PFSK-1 (cell line): ENCODE results near the gene XAB2.

Source experiments
- FOXP2 ChIP-seq: optimal IDR thresholded peaks from 2 replicates; pipeline ENCODE3; 2011; ENCODE audit warnings: borderline replicate concordance, control low read depth, inconsistent platforms; ENCODE audit not compliant: insufficient read depth; ENCODE audit errors: extremely low read length, extremely low read depth
- REST ChIP-seq, 2 experiments: IDR thresholded peaks; 2 replicates each; pipeline versions ENCODE4 v1.6.1 to v1.8.0; 2011 to 2012; ENCODE audit warnings: low read depth in 2 of 2, low read length in 2 of 2, control low read depth in 1 of 2, inconsistent platforms in 1 of 2, mild to moderate bottlenecking in 1 of 2, moderate library complexity in 1 of 2; ENCODE audit not compliant: insufficient read depth in 1 of 2
- TAF1 ChIP-seq: IDR thresholded peaks from 2 replicates; pipeline ENCODE4 v1.6.1; 2012; ENCODE audit warnings: low read length, control low read depth, borderline replicate concordance; ENCODE audit not compliant: insufficient read depth

- TF ChIP-seq TAF1: no peak
- TF ChIP-seq REST (IDR thresholded peaks at IDR 0.05; ENCODE audit: insufficient read depth in 1 of 2, low read depth in 2 of 2, low read length in 2 of 2): no peak
- no peak for TF ChIP-seq FOXP2
These were observed 28.6 kb downstream of the XAB2 start for GRCh38 chr19:7600721-7601120.
